ENCODE measurements around the gene A2M. TPM values are rescaled to one million over a fixed set of nuclear protein-coding genes. Genes with fewer than 3 reads are reported as not detected.

Gene A2M
- total and polyA plus RNA-seq, 9 of the 15 experiments (the other 6 are each of a cell fraction or from before 2014, with no cell fraction given) = 0.08 to 2.3 TPM; not detected in 7

DNA sequence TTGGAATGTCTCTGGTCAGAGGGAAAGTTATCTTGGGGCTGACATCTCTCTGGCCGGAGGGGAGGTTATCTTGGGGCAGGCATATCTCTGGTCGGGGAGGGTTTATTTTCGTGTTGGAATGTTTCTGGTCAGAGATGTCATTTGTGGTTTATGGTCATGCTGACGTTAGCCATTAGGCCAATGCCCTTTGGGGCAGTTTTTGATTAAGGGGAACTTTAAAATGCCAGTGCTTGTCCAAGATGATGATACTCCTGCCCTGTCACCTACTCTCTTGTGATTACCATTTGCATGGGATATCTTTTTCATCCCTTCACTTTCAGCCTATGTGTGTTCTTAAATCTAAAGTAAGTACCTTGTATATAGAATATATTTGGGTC is 29.0 kb upstream of the A2M start (continued):
- TF ChIP-seq ZFPM2 (CRISPR knock-in tag; IDR thresholded peaks at IDR 0.05) = no peak
- no peak for TF ChIP-seq MAFG (tag; conservative IDR thresholded peaks at IDR 0.05)
- no peak for TF ChIP-seq NELFE (IDR thresholded peaks at IDR 0.05; ENCODE audit: insufficient read depth, insufficient read length)
- no peak for TF ChIP-seq ADNP (tag; IDR thresholded peaks at IDR 0.05)
- TF ChIP-seq MCM7 (IDR thresholded peaks at IDR 0.05) = no peak

DNA sequence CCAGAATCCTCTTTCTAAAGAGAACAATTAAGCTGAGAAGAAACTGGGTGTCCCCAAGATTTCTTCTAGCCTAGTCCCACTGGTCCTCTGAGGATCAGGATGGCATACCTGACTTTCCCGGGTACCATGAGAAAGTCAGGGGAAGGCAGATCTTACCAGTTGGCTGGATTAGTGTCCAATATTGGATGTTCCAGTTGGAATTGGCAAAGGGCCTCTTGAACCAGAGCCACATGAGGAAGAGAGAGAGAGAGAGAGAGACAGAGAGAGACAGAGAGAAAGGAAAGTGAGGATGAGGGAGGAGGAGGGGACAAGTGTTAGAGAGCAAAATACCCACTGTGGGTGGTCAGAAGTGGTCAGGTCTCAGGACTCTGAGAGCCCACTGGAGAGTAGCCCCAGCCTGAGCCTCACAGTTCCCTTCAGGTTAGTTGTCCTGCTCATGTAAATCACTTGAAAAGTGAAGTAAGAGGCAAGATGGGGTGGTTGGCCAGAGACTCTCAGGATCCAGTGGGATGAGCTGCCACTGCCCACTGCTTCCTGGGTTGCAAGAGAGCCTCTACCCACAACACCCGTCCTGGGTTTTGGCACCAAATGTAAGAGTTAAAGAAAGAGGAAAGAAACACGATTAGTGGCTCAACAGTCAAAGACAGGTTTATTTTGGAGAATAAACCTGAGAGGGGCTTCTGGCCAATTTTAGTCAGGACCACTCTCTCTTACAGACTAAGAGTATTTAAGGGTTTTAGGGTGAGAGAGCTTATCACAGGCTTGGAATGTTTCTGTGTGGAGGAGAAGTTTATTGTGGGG is 28.4 kb upstream of the A2M start:
- CTCF ChIA-PET (ENCODE audit: low intra/inter-chr PET ratio) = no interaction called here
- H2AFZ ChIP-seq (ENCODE audit: low read depth, low read length) = no peak overlapping the region

More for the DNA sequence above, 28.4 kb upstream of the A2M start:
- intact Hi-C loops (cut with micrococcal nuclease) = no loop called here
- Histone ChIP-seq H3K27me3 (ENCODE audit: control insufficient read depth in 2 of 2, insufficient read depth in 2 of 2, low read length in 2 of 2) (no peaks in the 10 kb centered on the region), H3K27ac (ENCODE audit: extremely low read depth, low read depth, low read length) (no peak overlapping the region), H4K20me1 (replicated peaks; ENCODE audit: control insufficient read depth, insufficient read depth, low read length) (no peaks in the 10 kb centered on the region), H3K4me3 (no peak overlapping the region), H3K36me3 (ENCODE audit: control insufficient read depth, insufficient read depth, low read length) (no peaks in the 10 kb centered on the region), H3K9me3 (replicated peaks; ENCODE audit: control insufficient read depth, insufficient read depth, low read depth, low read length) (no peaks in the 10 kb centered on the region; the same call in 1 of the 2 replicates), H3K4me2 (ENCODE audit: insufficient read depth, low read length) (no peak overlapping the region), H3K9me1 (ENCODE audit: control insufficient read depth, insufficient read depth, low read length) (no peaks in the 10 kb centered on the region), H3K9ac (ENCODE audit: insufficient read depth in 1 of 2, low read depth in 2 of 2, low read length in 2 of 2) (no peak overlapping the region), H3K79me2 (ENCODE audit: control insufficient read depth, insufficient read depth, low read length) (no peaks in the 10 kb centered on the region), H3K4me1 (replicated peaks in 1 of 2; ENCODE audit: control insufficient read depth in 2 of 2, insufficient read depth in 2 of 2, low read length in 2 of 2) (no peaks in the 10 kb centered on the region)
- peak; percentile 85 for TF ChIP-seq HLTF (IDR thresholded peaks at IDR 0.05)
- TF ChIP-seq PYGO2 (tag; IDR thresholded peaks at IDR 0.05) = no peak
- no peak for TF ChIP-seq FOXJ3 (CRISPR knock-in tag; IDR thresholded peaks at IDR 0.05)
- no peak for TF ChIP-seq ZBTB8A (IDR thresholded peaks at IDR 0.05; ENCODE audit: partially characterized antibody)
- 0% methylated on average over 3 of the region's 3 CpGs for WGBS (ENCODE audit: insufficient coverage, low coverage, missing lambda C conversion rate)
- BruUV-seq (replicated peaks) = no TSS peak
- POLR2A ChIA-PET = no interaction called here
- in situ Hi-C loops (cut with MboI) = no loop called here
- ATAC-seq = no peak
- no peak for FAIRE-seq
- DNase-seq (ENCODE audit: extremely low read depth in 1 of 4, low spot score in 3 of 4) = no peak

Measured in K562 (cell line).